Smooth muscle cell of the brain vasculature (primary cell): ENCODE measurements around the gene SCCPDH.

Source experiments
- DNase-seq: peaks from one replicate; pipeline ENCODE4 v3.0.0-alpha.2; 2012; ENCODE audit warnings: low read depth, low spot score

The SCCPDH gene

GRCh38 chr1:246784621-246785493, 60.6 kb downstream of the SCCPDH start:
- peak; percentile 74 for DNase-seq

- DNase-seq, result no peak
These were observed 61.4 kb downstream of the SCCPDH start for GRCh38 chr1:246785494-246786111.

- no peak for DNase-seq
These were observed 62.5 kb downstream of the SCCPDH start for GRCh38 chr1:246786606-246787238.

- DNase-seq, result no peak
These were observed 63.7 kb downstream of the SCCPDH start for GRCh38 chr1:246787781-246788513.

GRCh38 chr1:246788895-246789338, 64.7 kb downstream of the SCCPDH start:
- no peak for DNase-seq

- DNase-seq, result no peak
These were observed 65.5 kb downstream of the SCCPDH start for GRCh38 chr1:246789454-246790339.

- DNase-seq, result no peak
These were observed 66.2 kb downstream of the SCCPDH start for GRCh38 chr1:246790364-246790763.

GRCh38 chr1:246790833-246791232, 66.6 kb downstream of the SCCPDH start:
- DNase-seq, result no peak

GRCh38 chr1:246791303-246791918, 67.2 kb downstream of the SCCPDH start:
- no peak for DNase-seq

- DNase-seq, result no peak
These were observed 68.4 kb downstream of the SCCPDH start for GRCh38 chr1:246792603-246793002.

GRCh38 chr1:246793356-246793896, 69.2 kb downstream of the SCCPDH start:
- no peak for DNase-seq

GRCh38 chr1:246794048-246794827, 70.0 kb downstream of the SCCPDH start:
- no peak for DNase-seq

GRCh38 chr1:246794828-246795671, 70.8 kb downstream of the SCCPDH start:
- DNase-seq, result no peak

GRCh38 chr1:246795906-246796694, 71.9 kb downstream of the SCCPDH start:
- no peak for DNase-seq

- no peak for DNase-seq
These were observed 72.9 kb downstream of the SCCPDH start for GRCh38 chr1:246797157-246797556.

GRCh38 chr1:246797597-246797996, 73.4 kb downstream of the SCCPDH start:
- DNase-seq, result no peak

GRCh38 chr1:246798107-246798506, 73.9 kb downstream of the SCCPDH start:
- no peak for DNase-seq
